Loucy (cell line): ENCODE results near the gene COMMD8.

Experiments
- CTCF ChIP-seq: fragments of 200-600 bp; sonication (generic); conservative IDR thresholded peaks from 2 replicates; pipeline ENCODE4 v1.5.1; 2014; ENCODE audit warnings: mild to moderate bottlenecking, antibody characterized with exemption, low read length
- EZH2phosphoT487 ChIP-seq: fragments of 200-600 bp; IDR thresholded peaks from 2 replicates; pipeline ENCODE4 v1.6.1; 2018; ENCODE audit warnings: antibody characterized with exemption, mild to moderate bottlenecking, moderate library complexity, borderline replicate concordance

GRCh38 chr4:47410271-47410670, 53.2 kb downstream of the COMMD8 start:
- no peak for TF ChIP-seq CTCF
- no peak for TF ChIP-seq EZH2phosphoT487
